ENCODE results near the gene DEAF1.
"Not testable (repeated sequence)": the region's sequence is repeated elsewhere in the genome, so short reads cannot be mapped to it uniquely, and the experiment has no call there.

Gene DEAF1

DNA sequence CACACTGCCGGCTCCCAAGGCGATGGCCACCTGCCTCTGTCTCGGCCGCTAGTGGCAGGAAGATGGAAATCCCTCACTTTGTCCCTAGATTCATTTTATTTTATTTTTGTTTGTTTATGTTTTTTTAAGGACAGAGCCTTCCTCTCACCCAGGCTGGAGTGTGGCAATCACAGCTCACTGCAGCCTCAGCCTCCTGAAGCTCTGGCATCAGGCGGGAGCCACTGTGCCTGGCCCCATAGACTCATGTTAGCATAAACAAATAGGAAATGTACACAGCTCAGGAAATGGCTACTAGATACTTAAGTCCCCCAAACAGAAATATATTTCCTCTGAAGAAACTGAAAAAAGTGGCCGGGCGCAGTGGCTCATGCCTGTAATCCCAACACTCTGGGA is 4.1 kb upstream of the DEAF1 start:
- DNase-seq: no peak

DNA sequence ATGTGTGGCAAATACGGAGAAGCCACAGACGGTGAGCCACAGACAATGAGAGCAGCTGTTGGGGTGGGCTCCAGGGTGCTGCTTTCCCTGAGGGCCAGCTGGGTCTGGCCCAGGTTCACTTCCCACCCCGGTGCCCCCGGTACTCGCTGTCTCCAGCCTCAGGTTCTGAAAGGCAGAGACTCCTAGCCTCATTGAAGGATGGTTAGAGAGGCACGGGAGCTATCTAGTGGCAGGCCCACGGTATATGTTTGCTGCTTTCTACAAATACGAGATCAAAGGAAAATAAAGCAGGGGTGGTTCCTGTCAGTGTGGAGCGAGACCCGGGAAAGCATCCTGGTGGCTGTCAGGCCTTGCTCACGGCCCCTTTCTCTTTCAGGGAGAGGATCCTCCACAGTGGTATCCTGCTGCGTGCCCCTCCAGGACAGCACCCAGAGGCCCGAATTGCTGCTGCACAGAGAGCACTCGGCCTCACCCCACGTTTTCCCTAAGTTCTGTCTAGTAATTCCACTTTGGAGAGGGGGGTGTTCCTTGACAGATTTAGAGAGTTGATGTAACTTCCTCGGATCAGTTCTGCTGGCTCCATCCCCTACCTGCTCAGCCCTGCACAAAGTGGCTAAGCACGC is 3.6 kb upstream of the DEAF1 start:
- no peak for DNase-seq

DNA sequence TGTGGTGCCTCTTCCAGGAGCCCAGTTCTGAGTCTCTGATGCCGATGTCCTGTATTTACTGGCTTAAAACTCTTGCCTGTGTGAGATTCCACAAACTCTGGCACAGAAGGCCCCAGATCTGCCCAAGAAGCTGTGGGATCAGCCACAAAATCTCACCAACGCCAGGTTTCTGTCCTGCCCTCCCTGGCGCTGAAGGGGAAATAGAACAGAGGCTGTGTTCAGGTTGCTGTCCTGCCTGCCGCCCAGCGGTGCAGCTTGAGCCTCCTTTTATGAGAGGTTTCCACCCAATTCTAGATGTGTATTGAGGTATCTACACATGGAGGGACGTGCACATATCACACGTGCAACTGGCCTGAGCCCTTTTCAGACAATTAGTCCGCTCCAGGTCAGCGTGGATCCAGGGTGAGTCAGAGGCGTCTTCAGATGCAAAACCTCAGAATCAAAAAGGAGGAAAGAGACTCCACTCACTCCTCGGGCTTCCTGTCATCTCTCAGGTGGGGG is 2.8 kb upstream of the DEAF1 start:
- DNase-seq: no peak

DNA sequence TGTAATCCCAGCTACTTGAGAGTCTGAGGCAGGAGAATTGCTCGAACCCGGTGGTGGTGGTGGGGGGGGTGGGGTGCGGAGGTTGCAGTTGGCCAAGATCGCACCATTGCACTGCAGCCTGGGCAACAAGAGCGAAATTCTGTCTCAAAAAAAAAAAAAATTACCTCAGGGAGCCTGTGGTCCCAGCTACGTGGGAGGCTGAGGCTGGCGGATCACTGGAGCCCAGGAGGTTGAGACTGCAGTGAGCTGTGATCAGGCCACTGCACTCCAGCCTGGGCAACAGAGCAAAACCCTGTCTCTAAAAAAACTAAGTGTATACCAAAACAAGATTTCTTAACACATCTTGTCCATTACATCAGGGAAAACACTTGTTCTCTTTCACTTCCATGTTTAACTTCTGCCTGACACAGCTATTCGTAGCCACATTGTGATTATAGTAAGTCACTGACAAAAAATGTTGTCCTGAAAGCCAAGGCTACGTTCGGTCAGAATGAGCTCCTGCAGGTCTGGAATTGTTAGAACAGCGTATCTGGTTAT is 2.0 kb upstream of the DEAF1 start:
- DNase-seq: no peak

DNA sequence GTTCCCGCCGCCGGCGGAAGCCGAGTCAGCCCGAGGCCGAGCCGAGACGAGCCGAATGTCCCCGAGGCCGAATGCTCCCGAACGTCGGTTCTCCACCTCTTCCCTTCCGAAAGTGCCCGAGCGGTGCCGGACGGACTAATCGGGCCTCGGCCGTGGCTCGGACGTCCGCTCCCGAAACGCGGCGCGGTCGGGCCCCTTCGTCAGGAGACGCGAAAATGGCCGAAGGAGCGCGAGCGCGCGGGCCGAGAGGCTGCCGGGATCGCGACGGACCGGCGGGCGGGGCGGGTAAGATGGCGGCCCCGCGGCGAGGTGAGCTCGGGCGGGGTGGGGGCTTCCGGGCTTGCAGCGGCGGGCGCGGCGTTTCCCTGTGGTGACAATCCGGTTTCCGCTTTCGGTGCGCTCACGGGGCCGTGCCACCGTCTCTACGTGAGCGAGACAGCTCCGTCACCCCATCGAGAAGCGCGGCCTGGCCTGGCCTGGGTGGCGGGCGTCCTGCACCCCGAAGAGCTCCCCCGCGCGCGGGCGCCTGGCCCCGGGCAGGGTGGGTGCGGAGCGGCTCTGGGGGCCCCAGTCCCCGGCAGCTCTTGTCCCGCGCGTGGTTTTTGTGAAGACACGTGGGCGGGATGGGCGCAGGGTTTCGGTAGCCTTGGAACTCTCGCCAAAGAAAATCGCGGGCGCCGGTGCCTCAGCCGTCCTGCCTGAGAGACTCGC is 671 bp upstream of the DEAF1 start, which contains the start of gene TMEM80:
TMEM80 (plus strand) TSS at position 279 of the 711 bp plus-strand sequence; CDS start at position 291, 12 bp downstream.
- DNase-seq: peak; percentile 99

DNA sequence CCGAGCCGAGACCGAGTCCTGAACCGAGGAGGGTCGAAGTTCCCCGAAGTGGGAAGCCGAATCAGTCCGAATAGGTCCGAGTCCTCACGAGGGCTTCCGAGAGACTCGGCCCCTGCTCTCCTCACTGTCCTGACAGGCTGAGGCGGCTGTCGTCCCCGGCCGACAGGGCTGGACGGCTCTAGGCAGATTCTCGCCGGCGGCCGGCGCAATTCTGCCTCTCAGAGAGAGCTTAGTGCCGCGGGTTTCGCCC is 191 bp upstream of the DEAF1 start:
- no peak for DNase-seq

DNA sequence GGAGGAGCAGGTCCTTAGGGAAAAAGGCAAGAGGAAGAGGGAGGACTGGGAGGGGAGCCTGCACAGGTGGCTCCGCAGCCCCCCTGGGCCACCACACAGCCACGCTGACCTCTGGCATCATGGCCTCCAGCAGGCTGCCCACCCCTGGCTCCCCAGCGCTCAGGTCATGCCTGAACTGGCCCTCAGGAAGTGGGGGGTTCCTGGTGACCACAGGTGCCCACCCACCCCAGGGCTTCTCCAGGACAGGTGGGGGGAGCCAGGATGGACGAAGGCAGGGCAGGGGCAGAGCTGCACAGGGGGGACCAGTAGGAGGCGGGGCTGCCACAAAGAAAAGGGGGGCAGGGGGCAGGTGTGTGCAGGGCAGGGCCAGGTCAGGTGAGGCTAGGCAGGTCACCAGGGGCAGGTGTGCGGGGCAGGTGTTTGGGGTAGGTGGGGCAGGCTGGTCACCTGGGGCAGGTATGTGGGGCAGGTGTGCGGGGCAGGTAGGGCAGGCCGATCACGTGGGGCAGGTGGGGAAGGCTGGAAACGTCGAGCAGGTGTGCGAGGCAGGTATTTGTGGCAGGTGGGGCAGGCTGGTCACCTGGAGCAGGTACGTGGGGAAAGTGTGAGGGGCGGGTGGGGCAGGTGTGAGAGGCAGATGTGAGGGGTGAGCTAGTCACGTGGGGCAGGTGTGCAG is 997 bp downstream of the DEAF1 start:
- DNase-seq: no peak

DNA sequence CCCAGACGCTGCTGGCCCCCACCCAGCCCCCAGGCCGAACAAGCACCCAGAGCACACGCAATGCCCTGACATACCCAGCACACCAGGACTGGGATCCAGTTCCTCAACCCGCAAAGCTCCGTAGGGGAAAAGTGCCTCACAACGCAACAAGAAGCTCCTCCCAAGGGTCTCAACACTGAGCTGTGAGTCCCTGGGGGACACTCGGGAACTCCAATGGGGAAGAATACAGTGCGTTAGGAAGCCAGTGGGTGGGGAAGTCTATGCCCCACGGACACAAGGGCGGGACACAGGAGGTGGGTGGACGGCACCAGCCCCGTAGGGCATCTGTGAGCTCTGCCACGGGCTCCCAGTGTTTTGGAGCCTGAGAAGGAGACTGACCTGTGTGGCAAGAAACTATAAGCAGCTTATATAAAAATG is 1.6 kb downstream of the DEAF1 start:
- DNase-seq: no peak

DNA sequence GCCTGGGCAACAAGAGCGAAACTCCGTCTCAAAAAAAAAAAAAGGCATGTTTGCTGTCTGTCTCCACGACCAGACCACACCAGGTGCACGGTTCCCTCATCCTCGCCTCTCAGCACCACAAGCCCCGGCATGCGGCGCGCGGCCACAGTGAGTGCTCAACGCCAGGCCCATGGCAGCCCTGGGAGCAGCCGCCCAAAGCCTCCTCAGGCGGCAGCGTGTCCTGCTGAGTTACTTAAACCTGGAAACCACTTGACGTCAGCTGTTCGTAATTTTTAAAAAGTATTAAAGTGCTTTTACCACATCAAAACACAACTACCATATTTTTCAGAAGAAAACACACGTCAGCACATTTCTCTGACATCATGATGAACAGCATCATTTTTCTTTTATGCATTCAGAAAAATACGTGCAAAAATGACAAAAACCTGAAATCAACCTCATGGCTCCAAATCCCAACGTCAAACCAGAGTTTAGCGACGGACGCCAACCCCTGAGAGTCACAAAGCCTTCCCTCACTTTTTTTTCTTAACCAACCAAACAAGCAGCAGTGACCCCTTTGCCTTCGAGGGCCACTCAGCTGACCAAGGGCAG is 2.1 kb downstream of the DEAF1 start:
- DNase-seq: no peak

DNA sequence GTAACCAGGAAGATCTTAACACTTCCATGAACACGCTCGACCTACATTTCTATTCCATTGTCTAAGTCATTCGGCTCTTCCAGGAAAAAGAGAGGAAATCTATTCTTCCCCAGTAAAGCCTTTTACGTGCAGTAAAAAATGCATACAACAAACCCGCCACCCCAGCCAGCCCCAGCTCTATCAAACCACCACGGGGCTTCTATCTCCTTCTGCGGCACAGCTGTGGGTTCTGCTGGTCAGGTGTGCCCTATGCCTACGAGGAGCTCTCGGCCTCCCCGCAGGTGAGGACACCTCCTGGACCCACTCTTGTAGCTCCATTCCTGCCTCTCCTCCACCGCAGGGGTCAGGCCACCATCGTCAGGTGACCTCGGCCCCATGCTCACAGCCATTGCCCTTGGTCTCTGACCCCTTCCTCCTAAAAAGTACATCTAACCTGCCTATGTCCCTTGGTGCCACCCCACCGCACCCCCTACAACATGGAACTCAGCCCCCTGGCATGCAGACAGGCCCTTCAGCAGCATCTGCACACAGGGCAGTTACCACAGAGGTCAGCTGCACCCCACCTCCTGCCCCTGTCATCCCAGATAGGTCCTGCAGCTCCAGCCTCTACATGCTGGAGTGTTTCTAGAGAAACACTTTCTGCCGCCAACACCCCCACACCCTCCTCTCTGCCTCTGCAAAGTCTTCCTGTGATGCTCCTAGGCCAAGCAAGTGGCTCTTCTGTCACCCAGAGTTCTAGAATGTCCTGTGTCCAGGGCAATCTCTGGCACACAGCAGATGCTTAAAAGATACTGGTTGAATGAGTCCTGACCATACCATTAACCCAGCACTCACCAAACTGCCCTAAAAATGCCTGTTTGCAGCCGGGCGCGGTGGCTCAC is 3.1 kb downstream of the DEAF1 start:
- no peak for DNase-seq

DNA sequence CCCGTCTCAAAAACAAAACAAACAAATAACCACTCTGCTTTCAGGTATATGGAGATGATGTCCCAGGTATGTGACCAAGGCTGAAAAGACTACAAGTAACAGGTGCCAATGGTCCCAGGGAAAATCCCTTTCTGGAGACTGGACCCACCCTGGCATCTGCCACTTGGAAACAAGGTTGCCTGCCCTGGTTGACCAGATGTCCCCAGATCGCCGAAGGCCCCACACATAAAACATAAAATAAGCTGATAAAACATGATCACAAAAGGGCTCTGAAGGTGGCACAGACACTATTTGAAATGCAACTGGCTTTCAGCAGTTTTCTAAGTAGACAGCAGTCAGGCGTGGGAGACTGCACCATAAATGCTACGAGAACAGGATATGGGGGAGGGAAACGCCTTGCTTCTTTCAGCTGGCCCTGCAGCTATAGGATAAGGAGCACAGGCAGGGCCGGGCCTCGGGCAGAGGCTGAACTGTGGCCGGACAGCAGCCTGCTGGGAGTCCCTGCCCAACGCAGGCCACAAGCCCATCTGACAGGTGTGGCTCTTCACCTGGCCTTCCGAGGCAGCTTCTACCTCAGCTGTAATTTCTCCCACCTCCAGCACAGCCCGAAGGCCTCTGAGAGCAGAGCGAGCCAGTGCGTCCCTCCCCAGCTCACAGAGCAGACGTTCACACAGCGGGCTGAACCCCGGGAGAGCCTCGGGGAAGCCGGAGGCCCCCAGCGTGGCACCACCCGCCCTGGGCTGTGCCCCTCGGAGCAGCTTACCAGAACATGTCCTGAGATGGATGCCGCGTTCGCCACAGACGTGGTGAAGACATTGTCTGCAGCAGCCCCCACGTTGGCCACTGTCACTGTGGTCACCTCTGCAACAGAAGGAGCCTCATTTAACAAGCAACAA is 4.0 kb downstream of the DEAF1 start:
- DNase-seq: no peak

DNA sequence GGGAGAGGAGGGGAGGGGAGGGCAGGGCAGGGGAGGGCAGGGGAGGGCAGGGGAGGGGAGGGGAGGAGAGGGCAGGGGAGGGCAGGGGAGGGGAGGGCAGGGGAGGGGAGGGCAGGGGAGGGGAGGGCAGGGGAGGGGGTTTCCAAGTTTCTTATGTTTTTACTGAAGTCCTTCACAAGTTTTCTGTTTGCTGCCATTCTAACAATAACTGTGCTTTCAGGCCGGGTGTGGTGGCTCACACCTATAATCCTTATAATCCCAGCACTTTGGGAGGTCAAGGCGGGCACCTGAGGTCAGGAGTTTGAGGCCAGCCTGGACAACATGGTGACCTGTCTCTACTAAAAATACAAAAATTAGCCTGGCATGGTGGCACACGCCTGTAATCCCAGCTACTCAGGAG is 4.8 kb downstream of the DEAF1 start:
- DNase-seq: not testable (repeated sequence)

DNA sequence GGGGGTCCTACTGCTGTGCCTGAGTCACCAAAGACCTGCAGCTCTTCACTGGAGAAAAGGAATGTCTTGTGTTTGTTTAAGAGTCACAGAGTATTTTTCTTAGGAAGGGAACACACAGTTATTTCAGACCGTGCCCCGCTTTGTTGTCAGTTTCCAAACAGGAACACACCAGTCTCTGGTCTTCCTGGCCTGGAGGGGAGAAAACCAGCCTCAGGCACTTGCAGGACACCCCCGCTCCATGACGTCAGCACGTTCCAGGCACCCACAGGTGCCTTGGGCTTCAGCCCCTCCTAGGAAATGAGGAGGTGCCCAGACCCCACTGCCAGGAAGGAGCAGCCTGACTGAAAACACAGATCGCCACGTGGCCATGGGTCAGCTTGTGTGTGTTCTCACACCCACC is 5.4 kb downstream of the DEAF1 start:
- DNase-seq: no peak

DNA sequence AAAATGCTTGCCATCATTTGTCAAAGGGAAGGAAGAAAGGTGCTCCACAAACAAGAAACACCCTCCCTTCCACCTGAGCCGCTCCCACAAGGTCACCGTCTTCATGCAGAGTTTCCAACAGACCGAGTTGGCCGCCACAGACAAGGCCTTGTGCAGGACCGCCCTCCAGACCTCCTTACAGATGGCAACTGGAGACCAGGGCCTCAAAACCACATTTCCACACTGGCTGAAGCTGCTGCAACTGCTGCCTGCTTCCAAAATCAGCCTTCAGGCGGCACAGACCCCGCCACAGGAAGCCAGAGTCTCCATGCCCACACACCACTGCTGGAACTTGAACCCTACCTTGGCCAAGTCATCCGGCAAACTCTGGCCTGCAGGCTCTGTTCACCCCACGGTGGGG is 6.3 kb downstream of the DEAF1 start:
- DNase-seq: no peak

DNA sequence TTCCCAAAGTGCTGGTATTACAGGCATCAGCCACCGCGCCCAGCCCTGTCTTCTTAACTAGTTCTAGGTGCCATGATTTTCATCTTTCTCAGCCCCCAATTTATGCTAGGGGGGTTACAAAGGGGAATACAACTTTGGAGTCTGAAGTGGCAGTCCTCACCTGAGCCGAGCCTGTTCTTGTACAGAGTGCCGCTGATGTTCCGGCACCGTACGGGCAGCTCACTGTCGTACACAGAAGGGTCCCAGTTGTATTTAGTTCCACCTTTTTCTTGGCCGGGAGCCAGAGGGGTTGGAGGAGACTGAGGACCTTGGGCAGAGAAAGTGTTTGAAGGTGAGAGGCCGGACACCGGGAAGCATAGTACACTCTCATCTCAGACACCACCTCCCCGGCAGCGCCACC is 7.3 kb downstream of the DEAF1 start:
- no peak for DNase-seq

DNA sequence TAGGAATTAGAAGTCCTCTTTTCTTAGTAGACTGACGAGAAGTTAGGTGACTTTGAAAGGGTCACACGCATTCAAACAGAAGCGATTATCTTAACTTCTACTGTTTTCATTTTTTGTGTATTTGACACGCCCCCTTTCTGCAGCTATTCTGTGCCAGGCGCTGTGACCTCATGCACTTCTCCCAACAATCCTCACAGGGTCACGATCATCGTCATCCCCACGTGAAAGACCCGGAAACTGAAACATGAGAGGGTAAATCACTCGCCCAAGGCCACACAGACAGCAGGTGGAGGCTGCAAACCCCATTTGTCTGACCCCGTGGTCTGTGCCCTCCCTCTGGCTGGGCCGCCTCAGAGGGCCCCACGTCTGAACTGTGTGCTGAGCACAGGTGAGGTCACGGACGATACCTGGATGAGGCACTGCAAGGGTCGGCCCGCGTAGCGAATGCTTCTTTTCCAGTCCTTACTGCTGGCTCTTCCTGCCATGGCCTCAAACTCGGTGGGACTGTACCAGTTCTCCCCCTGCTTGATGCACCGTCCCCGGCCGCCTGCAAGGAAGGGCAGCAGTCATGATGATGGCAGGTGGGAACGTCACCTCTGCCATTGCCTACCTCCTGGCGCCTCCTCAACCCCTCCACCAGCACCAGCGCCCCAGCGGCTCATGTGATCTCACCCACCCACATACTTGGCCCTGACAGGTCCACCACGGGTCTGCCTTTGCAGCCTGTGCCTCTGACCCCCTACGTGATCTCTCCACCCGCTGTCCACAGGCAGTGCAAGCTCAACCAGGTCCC is 8.4 kb downstream of the DEAF1 start:
- DNase-seq: no peak

DNA sequence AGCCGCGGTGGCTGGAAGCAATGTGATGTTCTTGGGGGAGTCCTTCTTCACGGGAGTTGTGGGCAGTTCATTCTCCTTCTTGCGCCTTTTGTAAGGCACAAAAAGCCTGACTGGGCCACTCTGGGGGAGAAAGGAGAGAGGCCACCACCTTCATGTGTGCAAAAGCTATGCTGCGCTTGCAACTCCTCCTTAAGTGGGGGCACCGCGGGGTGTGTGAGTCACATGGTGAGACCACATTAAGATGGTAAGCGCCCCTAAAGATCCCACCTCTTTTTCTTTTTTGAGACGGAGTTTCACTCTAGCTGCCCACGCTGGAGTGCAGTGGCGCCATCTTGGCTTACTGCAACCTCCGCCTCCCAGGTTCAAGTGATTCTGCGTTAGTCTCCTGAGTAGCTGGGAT is 14.1 kb downstream of the DEAF1 start:
- DNase-seq: no peak

DNA sequence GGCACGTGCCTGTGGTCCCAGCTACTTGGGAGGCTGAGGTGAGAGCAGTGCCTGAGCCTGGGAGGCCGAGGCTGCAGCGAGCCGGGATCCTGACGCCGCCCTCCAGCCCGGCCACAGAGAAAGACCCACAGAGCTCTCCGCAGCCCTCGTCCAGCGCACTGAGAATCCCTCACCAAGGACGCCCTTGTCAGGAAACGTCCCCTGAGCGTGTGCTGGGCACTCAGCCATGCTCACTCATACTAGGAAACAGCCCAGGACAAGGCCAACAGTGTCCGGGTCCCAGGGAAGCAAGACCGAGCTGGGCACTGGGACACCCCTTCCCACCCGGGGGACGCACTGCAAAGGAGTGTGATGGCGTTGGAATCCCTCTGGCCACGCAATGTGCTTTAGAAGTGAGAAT is 14.5 kb downstream of the DEAF1 start:
- DNase-seq: no peak

DNA sequence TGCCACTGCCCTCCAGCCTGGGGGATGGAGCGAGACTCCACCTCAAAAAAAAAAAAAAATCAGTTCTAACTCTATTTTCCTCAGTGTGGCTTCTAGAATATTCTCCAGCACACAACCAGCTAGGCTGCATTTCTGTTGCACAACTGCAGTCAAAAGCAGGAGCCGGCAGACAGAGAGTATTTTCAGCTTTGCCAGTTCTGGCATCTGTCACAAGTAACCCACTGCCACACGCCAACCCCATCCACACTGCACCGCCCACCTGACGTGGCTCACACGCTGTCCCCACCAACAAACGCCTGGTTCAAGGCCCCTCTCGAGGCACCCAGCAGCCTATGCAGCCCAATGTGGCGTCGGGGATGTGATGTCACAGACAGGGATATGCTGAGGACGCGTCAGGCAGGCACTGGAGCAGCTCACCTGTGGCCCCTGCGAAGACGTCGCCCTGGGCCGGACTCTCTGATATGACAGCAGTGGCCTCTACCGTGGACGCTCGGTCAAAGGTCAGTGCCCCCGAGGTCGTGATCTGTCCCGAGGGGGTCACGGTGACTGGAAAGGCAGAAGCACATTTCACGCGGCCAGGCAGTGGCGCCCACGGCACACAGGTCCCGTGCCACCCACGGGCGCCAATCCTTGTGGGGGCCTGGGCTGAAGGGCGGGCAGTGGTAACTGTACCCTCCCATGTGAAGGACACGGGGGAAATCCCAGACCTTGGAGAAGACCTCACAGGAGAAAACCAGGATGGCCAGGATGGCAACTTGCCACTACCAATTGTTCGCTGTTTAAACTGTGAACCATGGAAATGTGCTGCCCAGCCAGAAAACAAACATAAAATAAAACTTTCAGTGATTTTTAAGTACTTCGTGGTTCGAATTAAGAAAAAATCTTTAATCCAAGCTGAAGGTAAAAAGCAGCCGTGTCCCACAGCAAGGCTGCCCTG is 15.5 kb downstream of the DEAF1 start:
- no peak for DNase-seq

DNA sequence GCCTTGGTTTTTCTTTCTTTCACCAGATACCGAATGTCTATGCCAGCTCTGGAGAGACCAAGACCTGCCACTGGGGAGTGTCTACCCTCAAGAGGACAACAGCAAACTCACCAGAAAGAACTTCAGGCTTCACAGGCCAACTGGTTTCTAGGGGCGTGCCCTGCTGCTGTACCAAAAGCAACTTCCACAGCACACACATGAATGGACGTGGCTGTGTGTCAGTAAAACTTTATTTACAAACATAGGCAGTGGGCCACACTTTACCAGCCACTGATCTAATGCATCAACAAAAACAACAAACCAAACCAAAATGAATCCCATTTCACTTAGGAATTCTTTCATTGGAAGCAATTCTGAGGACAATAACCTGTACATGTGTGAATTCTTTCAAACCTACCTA is 16.7 kb downstream of the DEAF1 start:
- no peak for DNase-seq

All from activated CD4-positive, alpha-beta T cell treated with anti-CD3 and anti-CD28 coated beads for 48 hours (primary cell).